ENCODE data around the gene TMEM212.

TMEM212 gene

GRCh38 chr3:171841620-171842000 is 1.5 kb upstream of the TMEM212 start:
- no peak for TF ChIP-seq POLR2AphosphoS5 (IDR thresholded peaks at IDR 0.05; ENCODE audit: low read depth)
- TF ChIP-seq SPI1 (IDR thresholded peaks at IDR 0.05; ENCODE audit: borderline replicate concordance, low read depth) = no peak
- no peak for TF ChIP-seq GABPA (IDR thresholded peaks at IDR 0.05; ENCODE audit: low read depth)
- no peak for DNase-seq (ENCODE audit: low read depth in 1 of 2, low spot score in 1 of 2)
- Histone ChIP-seq H3K4me3 (replicated peaks; ENCODE audit: insufficient read depth, low read length) (no peak overlapping the region), H3K27ac (replicated peaks) (no peak overlapping the region), H3K27me3 (ENCODE audit: insufficient read depth, poor library complexity, severe bottlenecking) (no peaks in the 10 kb centered on the region)

GRCh38 chr3:171844873-171845272 is 1.7 kb downstream of the TMEM212 start:
- no peaks in the 10 kb centered on the region for H3K27me3 ChIP-seq (ENCODE audit: insufficient read depth, poor library complexity, severe bottlenecking)
- TF ChIP-seq CTCF (IDR thresholded peaks at IDR 0.05; ENCODE audit: insufficient read depth, low read length) (no peak), POLR2AphosphoS5 (IDR thresholded peaks at IDR 0.05; ENCODE audit: low read depth) (no peak), GABPA (IDR thresholded peaks at IDR 0.05; ENCODE audit: low read depth) (no peak), SPI1 (IDR thresholded peaks at IDR 0.05; ENCODE audit: borderline replicate concordance, low read depth) (no peak), REST (IDR thresholded peaks at IDR 0.05; ENCODE audit: insufficient replicate concordance, low read depth) (no peak)
- no peak overlapping the region for H3K4me3 ChIP-seq (replicated peaks; ENCODE audit: insufficient read depth, low read length)
- no peak overlapping the region for H3K27ac ChIP-seq (replicated peaks)
- no peak for DNase-seq (ENCODE audit: low read depth in 1 of 2, low spot score in 1 of 2)

- no peak for TF ChIP-seq CTCF (IDR thresholded peaks at IDR 0.05; ENCODE audit: insufficient read depth, low read length)
- no peak for TF ChIP-seq GABPA (IDR thresholded peaks at IDR 0.05; ENCODE audit: low read depth)
- no peak for TF ChIP-seq REST (IDR thresholded peaks at IDR 0.05; ENCODE audit: insufficient replicate concordance, low read depth)
- TF ChIP-seq POLR2AphosphoS5 (IDR thresholded peaks at IDR 0.05; ENCODE audit: low read depth) = no peak
- no peak for TF ChIP-seq SPI1 (IDR thresholded peaks at IDR 0.05; ENCODE audit: borderline replicate concordance, low read depth)
- no peak overlapping the region for H3K4me3 ChIP-seq (replicated peaks; ENCODE audit: insufficient read depth, low read length)
- H3K27me3 ChIP-seq (ENCODE audit: insufficient read depth, poor library complexity, severe bottlenecking) = no peaks in the 10 kb centered on the region
- no peak for DNase-seq (ENCODE audit: low read depth in 1 of 2, low spot score in 1 of 2)
- no peak overlapping the region for H3K27ac ChIP-seq (replicated peaks)
These were observed 2.5 kb downstream of the TMEM212 start for GRCh38 chr3:171845481-171846284.

- Histone ChIP-seq H3K4me3 (replicated peaks; ENCODE audit: insufficient read depth, low read length) (no peak overlapping the region), H3K27me3 (ENCODE audit: insufficient read depth, poor library complexity, severe bottlenecking) (no peaks in the 10 kb centered on the region), H3K27ac (replicated peaks) (no peak overlapping the region)
- no peak for TF ChIP-seq SPI1 (IDR thresholded peaks at IDR 0.05; ENCODE audit: borderline replicate concordance, low read depth)
- no peak for TF ChIP-seq GABPA (IDR thresholded peaks at IDR 0.05; ENCODE audit: low read depth)
- no peak for TF ChIP-seq REST (IDR thresholded peaks at IDR 0.05; ENCODE audit: insufficient replicate concordance, low read depth)
- no peak for TF ChIP-seq POLR2AphosphoS5 (IDR thresholded peaks at IDR 0.05; ENCODE audit: low read depth)
- no peak for TF ChIP-seq CTCF (IDR thresholded peaks at IDR 0.05; ENCODE audit: insufficient read depth, low read length)
- DNase-seq (ENCODE audit: low read depth in 1 of 2, low spot score in 1 of 2) = no peak
These were observed 3.4 kb downstream of the TMEM212 start for GRCh38 chr3:171846597-171846996.
